GM20000 (cell line): ENCODE data around the gene ZNF23.

Source experiments
- DNase-seq: peaks from one replicate; pipeline ENCODE4 v3.0.0; 2012; ENCODE audit warnings: low spot score
- TF ChIP-seq, protein P1 (sequence below): IDR thresholded peaks from 2 replicates; pipeline ENCODE4 v1.5.1; 2012; ENCODE audit warnings: mild to moderate bottlenecking, control low read depth; ENCODE audit errors: extremely low read depth, missing control alignments

ZNF23 gene

GRCh38 chr16:71482569-71482968 lies 20.5 kb upstream of the ZNF23 start:
- DNase-seq: no peak
- TF ChIP-seq, protein P1, sequence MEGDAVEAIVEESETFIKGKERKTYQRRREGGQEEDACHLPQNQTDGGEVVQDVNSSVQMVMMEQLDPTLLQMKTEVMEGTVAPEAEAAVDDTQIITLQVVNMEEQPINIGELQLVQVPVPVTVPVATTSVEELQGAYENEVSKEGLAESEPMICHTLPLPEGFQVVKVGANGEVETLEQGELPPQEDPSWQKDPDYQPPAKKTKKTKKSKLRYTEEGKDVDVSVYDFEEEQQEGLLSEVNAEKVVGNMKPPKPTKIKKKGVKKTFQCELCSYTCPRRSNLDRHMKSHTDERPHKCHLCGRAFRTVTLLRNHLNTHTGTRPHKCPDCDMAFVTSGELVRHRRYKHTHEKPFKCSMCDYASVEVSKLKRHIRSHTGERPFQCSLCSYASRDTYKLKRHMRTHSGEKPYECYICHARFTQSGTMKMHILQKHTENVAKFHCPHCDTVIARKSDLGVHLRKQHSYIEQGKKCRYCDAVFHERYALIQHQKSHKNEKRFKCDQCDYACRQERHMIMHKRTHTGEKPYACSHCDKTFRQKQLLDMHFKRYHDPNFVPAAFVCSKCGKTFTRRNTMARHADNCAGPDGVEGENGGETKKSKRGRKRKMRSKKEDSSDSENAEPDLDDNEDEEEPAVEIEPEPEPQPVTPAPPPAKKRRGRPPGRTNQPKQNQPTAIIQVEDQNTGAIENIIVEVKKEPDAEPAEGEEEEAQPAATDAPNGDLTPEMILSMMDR: no peak

- TF ChIP-seq, protein P1: no peak
- DNase-seq: no peak
These were observed 18.9 kb upstream of the ZNF23 start for GRCh38 chr16:71480956-71481355.

DNA sequence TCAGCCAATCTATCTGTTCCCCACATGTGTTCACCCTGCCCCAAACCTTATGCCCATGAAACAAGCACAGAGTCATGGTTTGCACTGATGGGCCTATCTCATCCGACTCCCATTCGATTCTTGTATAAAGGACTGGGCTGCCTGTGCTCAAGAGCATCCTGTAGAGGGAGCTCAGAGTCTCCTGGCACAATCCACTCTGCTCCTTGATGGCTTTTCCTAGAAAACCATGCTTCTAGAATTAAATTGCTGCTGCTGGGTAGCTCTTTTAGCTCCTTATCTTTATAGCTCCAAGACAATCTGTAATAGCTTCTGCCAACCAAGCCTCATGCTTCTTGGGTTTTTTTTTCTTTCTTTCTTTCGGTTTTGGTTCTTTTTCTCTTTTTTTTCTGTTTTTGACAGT lies 17.4 kb upstream of the ZNF23 start:
- TF ChIP-seq, protein P1: no peak
- DNase-seq: no peak

- TF ChIP-seq, protein P1: no peak
- DNase-seq: no peak
These were observed 14.5 kb upstream of the ZNF23 start for GRCh38 chr16:71476457-71477124.

DNA sequence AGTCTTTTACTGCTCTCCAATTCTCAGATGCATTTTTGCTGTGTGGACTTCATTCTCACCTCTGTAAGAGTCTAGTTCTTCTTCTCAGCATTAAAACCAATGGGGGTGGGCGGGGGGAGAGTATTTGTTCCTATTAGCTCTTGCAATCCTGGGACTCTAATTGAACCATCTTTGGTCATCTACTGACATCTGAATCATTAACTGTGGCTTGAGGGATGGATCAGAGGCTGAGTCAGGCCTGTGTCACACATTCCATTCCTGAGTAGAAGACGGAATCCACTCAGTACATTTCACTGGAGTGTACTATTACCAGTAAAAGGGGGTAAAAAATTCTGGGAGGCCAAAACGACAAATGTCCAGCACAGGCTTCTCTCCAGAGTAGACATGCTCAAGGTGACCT lies 12.8 kb upstream of the ZNF23 start:
- DNase-seq: no peak
- TF ChIP-seq, protein P1: no peak

DNA sequence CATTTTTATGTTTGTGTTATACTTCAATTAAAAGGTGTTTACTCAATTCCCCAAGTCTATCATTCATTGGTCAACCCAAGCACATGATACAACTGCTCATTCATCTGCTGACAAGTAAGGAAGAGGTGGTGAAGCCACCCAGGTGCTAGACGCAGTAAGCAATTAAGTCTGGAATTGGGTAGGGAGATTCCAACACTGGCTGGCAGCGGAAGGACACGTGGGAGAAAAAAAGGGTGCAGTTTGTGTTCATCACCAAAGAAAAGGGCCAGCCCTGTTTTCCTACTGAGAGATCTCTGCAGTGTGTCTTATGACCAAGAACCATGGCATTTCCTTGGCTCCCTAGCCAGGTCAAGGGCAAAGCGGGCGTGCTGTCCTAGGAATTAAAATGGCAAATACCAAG lies 11.8 kb upstream of the ZNF23 start:
- TF ChIP-seq, protein P1: no peak
- no peak for DNase-seq

- TF ChIP-seq, protein P1: no peak
- no peak for DNase-seq
These were observed 10.9 kb upstream of the ZNF23 start for GRCh38 chr16:71472931-71473330.
